Heart right ventricle (tissue), 16 donors: Measurements from ENCODE around the gene ARHGEF3. TPM values are rescaled to one million over a fixed set of nuclear protein-coding genes. Genes with fewer than 3 reads are reported as not detected.
A peak's percentile ranks its signal among the peaks of the same experiment; 100 is the strongest.

Experiments
- ATAC-seq, 8 donors: fragments of 200-7000 bp; cut with Tn5 transposase; one replicate each; pipeline ENCODE4 v1.9.1; 2020; ENCODE audit warnings: mild to moderate bottlenecking in 8 of 8, moderate library complexity in 8 of 8, moderate number of reproducible peaks in 1 of 8
- DNase-seq, 2 donors: peaks; one replicate each; pipeline ENCODE4 v3.0.0-alpha.2; 2020
- H3K27ac ChIP-seq, 10 donors: fragments of 200-600 bp; sonication (generic) in 2 of 10; one replicate each; pipeline versions ENCODE4 v1.5.0 to v1.8.0; 2020 to 2022; ENCODE audit warnings: mild to moderate bottlenecking in 3 of 10
- H3K27me3 ChIP-seq, 7 donors: fragments of 200-600 bp; one replicate each; pipeline ENCODE4 v1.8.0; 2021 to 2022; ENCODE audit warnings: mild to moderate bottlenecking in 2 of 7
- H3K36me3 ChIP-seq, 9 donors: fragments of 200-600 bp; sonication (generic) in 1 of 9; one replicate each; pipeline versions ENCODE4 v1.5.0 to v1.8.0; 2020 to 2022; ENCODE audit warnings: mild to moderate bottlenecking in 2 of 9
- H3K4me1 ChIP-seq, 9 donors: fragments of 200-600 bp; sonication (generic) in 1 of 9; one replicate each; pipeline versions ENCODE4 v1.5.0 to v1.8.0; 2020 to 2022; ENCODE audit warnings: mild to moderate bottlenecking in 4 of 9
- H3K4me3 ChIP-seq, 10 donors: fragments of 200-600 bp; sonication (generic) in 2 of 10; one replicate each; pipeline versions ENCODE4 v1.5.0 to v1.8.0; 2020 to 2022; ENCODE audit warnings: mild to moderate bottlenecking in 7 of 10, moderate library complexity in 2 of 10
- H3K9me3 ChIP-seq, 11 donors: fragments of 200-600 bp in 10 of 11; sonication (generic) in 2 of 11; one replicate each; pipeline versions ENCODE4 v1.5.0 to v1.8.0; 2013 to 2022; ENCODE audit warnings: mild to moderate bottlenecking in 2 of 11, control low read depth in 1 of 11, moderate library complexity in 1 of 11
- CTCF ChIP-seq, 9 donors: fragments of 200-600 bp; sonication (generic) in 2 of 9; IDR thresholded peaks; one replicate each; pipeline versions ENCODE4 v1.5.0 to v1.8.0; 2021 to 2022; ENCODE audit warnings: antibody characterized with exemption in 9 of 9, mild to moderate bottlenecking in 5 of 9, moderate library complexity in 1 of 9
- WGBS, 2 donors: extraction: QIAGEN DNeasy Blood & Tissue Kit; methylation state at CpG; one replicate each; pipeline ENCODE4 v1.1.7; 2013; ENCODE audit warnings: inconsistent platforms in 1 of 2; 5-methylcytosine and 5-hydroxymethylcytosine counted together
- intact Hi-C, 10 donors: fragments of 100-400 bp; cut with DNase I; formaldehyde crosslinking; loops; one replicate each; pipeline versions ENCODE4 v1.11.1 to v1.14.2; 2022
- polyA plus RNA-seq, 2 donors: library from polyadenylated mRNA; stranded (reverse); fragments of 200-250 nt; gene quantifications; one replicate each; pipeline ENCODE4 v1.2.3, GENCODE V29; 2013
- total RNA-seq, 10 donors: library from RNA; stranded (reverse); fragmentation: NEBNext Ultra II Directional in 3 of 10; extraction: Animal tissue kit (Norgen Biotek cat#: 25700) in 3 of 10; gene quantifications; one replicate each; pipeline versions ENCODE4 v1.2.1 to v1.2.4, GENCODE V29; 2021 to 2023
- donor health status: Arrhythmogenic right ventricular cardiomyopathy.
- donor health status: ischemic (EF 13 %, LVEDD 7.1; RV severe dilation, severe dysfunction).
- donor health status: healthy with polysubstance abuse.
- donor health status: DM: no; HTN: yes; CAD: no.
- donor health status: DM: no; HTN: no; CAD: no.
- donor health status: ischemic (EF 25% LVEDD 6.9; RV normal size, moderate dysfunction).
- donor health status: ischemic (EF 25% LVEDD 5.7; RV mildly dilated, moderate dysfunction).
- donor health status: healthy.
- donor health status: DM: yes; HTN: yes; CAD: no.
- donor health status: Ischemic cardiomyopathy.
- donor health status: ischemic (EF 35%, LVEDD 5.7; RV mildly dilated, moderate dysfunction).
- donor health status: nonischemic (EF 11% LVEDD 7.7; RV severe dilation, severe dysfunction).
- donor health status: DM: yes; HTN: yes; CAD: no.
- donor health status: PGD.
- donor health status: ischemic (EF 29% LVEDD 5.4; RV normal size, mild dysfunction).
- donor health status: nonischemic (EF 23%, LVEDD 6.1; RV moderate dilation, normal function).

The ARHGEF3 gene
- total and polyA plus RNA-seq, 12 donors = 6.6 to 26.1 (median 17.0) TPM

GRCh38 chr3:56737006-56737405 lies 64.7 kb downstream of the ARHGEF3 start:
- intact Hi-C loops = no loop called here
- peaks cover 0 to 84% (median 15%) of the 10 kb centered on the region in 9 donors for H3K36me3 ChIP-seq

GRCh38 chr3:56732109-56732508 lies 69.6 kb downstream of the ARHGEF3 start:
- WGBS, 2 donors = 93 to 94% methylated on average over 8 of the region's 8 CpGs
- DNase-seq (no peak), ATAC-seq (no peak)
- H3K36me3 ChIP-seq = peaks cover 0 to 92% (median 41%) of the 10 kb centered on the region in 9 donors
- H3K27ac ChIP-seq = no peak overlapping the region
- no peaks in the 10 kb centered on the region for H3K9me3 ChIP-seq
- H3K4me1 ChIP-seq = no peaks in the 10 kb centered on the region
- H3K27me3 ChIP-seq = no peaks in the 10 kb centered on the region
- TF ChIP-seq CTCF (IDR thresholded peaks at IDR 0.05) = no peak
- no peak overlapping the region for H3K4me3 ChIP-seq
- intact Hi-C loops = no loop called here

More at GRCh38 chr3:56737006-56737405, 64.7 kb downstream of the ARHGEF3 start:
- Histone ChIP-seq H3K4me1 (no peaks in the 10 kb centered on the region), H3K4me3 (no peak overlapping the region), H3K9me3 (no peaks in the 10 kb centered on the region), H3K27ac (no peak overlapping the region), H3K27me3 (no peaks in the 10 kb centered on the region)
- 81 to 84% methylated on average over 10 of the region's 10 CpGs for WGBS, 2 donors
- no peak for TF ChIP-seq CTCF (IDR thresholded peaks at IDR 0.05)
- DNase-seq (no peak), ATAC-seq (no peak)

GRCh38 chr3:56725175-56725574 lies 76.6 kb downstream of the ARHGEF3 start:
- H3K4me3 ChIP-seq = no peak overlapping the region
- H3K27ac ChIP-seq = peak overlapping the region in 1 of 10 donors; percentile 22
- no peaks in the 10 kb centered on the region for H3K9me3 ChIP-seq
- DNase-seq (no peak), ATAC-seq (no peak)
- TF ChIP-seq CTCF (IDR thresholded peaks at IDR 0.05) = no peak
- H3K27me3 ChIP-seq = no peaks in the 10 kb centered on the region
- H3K4me1 ChIP-seq = no peaks in the 10 kb centered on the region
- intact Hi-C loops = no loop called here
- 90 to 92% methylated on average over 3 of the region's 3 CpGs for WGBS, 2 donors
- peaks cover 0 to 80% (median 33%) of the 10 kb centered on the region in 9 donors for H3K36me3 ChIP-seq

- H3K27ac ChIP-seq = peak overlapping the region in 1 of 10 donors; percentile 22
- H3K36me3 ChIP-seq = peaks cover 0 to 75% (median 33%) of the 10 kb centered on the region in 9 donors
- H3K4me3 ChIP-seq = no peak overlapping the region
- H3K27me3 ChIP-seq = no peaks in the 10 kb centered on the region
- 92 to 96% methylated on average over 3 of the region's 3 CpGs for WGBS, 2 donors
- intact Hi-C loops = no loop called here
- no peak for DNase-seq
- ATAC-seq = no peak
- TF ChIP-seq CTCF (IDR thresholded peaks at IDR 0.05) = no peak
- no peaks in the 10 kb centered on the region for H3K4me1 ChIP-seq
- H3K9me3 ChIP-seq = no peaks in the 10 kb centered on the region
Observed at GRCh38 chr3:56724676-56725075, 77.1 kb downstream of the ARHGEF3 start.
